HepG2 (cell line): ENCODE data around the gene ZNF800. TPM values are rescaled to one million over a fixed set of nuclear protein-coding genes. Genes with fewer than 3 reads are reported as not detected.

Experiments used
- ATF7-NPFF ChIP-seq: sonication (generic); formaldehyde crosslinking; IDR thresholded peaks from 2 replicates; pipeline ENCODE4 v1.8.1; 2023; ENCODE audit warnings: mild to moderate bottlenecking, low read depth, missing genetic modification reagents, moderate library complexity
- BRCA1 ChIP-seq: sonication (generic); formaldehyde crosslinking; IDR thresholded peaks from 2 replicates; pipeline ENCODE4 v1.4.0; 2020; ENCODE audit warnings: missing genetic modification reagents
- CC2D1A ChIP-seq: sonication (generic); formaldehyde crosslinking; IDR thresholded peaks from 2 replicates; pipeline ENCODE4 v1.8.1; 2023; ENCODE audit warnings: mild to moderate bottlenecking, missing genetic modification reagents
- CSRNP2 ChIP-seq: sonication (generic); formaldehyde crosslinking; conservative IDR thresholded peaks from 2 replicates; pipeline ENCODE4 v1.8.0; 2022; ENCODE audit warnings: low read depth, missing genetic modification reagents
- CTCF ChIP-seq: sonication (generic); formaldehyde crosslinking; IDR thresholded peaks from 2 replicates; pipeline ENCODE4 v1.5.0; 2020; ENCODE audit warnings: mild to moderate bottlenecking, missing genetic modification reagents, moderate library complexity
- GLI4 ChIP-seq: sonication (generic); formaldehyde crosslinking; IDR thresholded peaks from 2 replicates; pipeline ENCODE4 v1.5.1; 2020; ENCODE audit warnings: missing genetic modification reagents, mild to moderate bottlenecking, moderate library complexity, borderline replicate concordance
- KDM2A ChIP-seq: sonication (generic); formaldehyde crosslinking; IDR thresholded peaks from 2 replicates; pipeline ENCODE4 v1.4.0; 2020; ENCODE audit warnings: low read depth, missing genetic modification reagents, borderline replicate concordance
- NONO ChIP-seq, 2 experiments: fragments of 450-650 bp in 1 of 2; sonication (generic) in 1 of 2; formaldehyde crosslinking in 1 of 2; IDR thresholded peaks in 1 of 2; conservative IDR thresholded peaks in 1 of 2; 2 replicates each; pipeline versions ENCODE4 v1.6.1 to v1.8.0; 2017 to 2022; ENCODE audit warnings: mild to moderate bottlenecking in 1 of 2, missing genetic modification reagents in 1 of 2, moderate library complexity in 1 of 2
- POLR2AphosphoS5 ChIP-seq: IDR thresholded peaks from 2 replicates; pipeline ENCODE4 v1.6.1; 2012; ENCODE audit warnings: low read depth, low read length
- TAF15 ChIP-seq: fragments of 200-400 bp; formaldehyde crosslinking; IDR thresholded peaks from one replicate; pipeline ENCODE4 v1.6.1; 2018; ENCODE audit warnings: mild to moderate bottlenecking, low read depth, low read length; ENCODE audit not compliant: poor library complexity, severe bottlenecking
- TFDP2 ChIP-seq: sonication (generic); formaldehyde crosslinking; IDR thresholded peaks from 2 replicates; pipeline ENCODE4 v1.4.0; 2020; ENCODE audit warnings: missing genetic modification reagents
- TRIM22 ChIP-seq: fragments of 450-650 bp; IDR thresholded peaks from 2 replicates; pipeline ENCODE4 v1.6.1; 2017
- ZNF614 ChIP-seq: IDR thresholded peaks from 2 replicates; pipeline ENCODE4 v1.6.1; 2018; ENCODE audit warnings: missing biosample characterization, missing genetic modification reagents, inconsistent platforms, borderline replicate concordance
- ZNF709 ChIP-seq: sonication (generic); formaldehyde crosslinking; IDR thresholded peaks from 2 replicates; pipeline ENCODE4 v1.5.0; 2020; ENCODE audit warnings: mild to moderate bottlenecking, missing genetic modification reagents
- ZNF761 ChIP-seq: sonication (generic); formaldehyde crosslinking; conservative IDR thresholded peaks from 2 replicates; pipeline ENCODE4 v1.4.0; 2020; ENCODE audit warnings: mild to moderate bottlenecking, missing genetic modification reagents
- polyA plus RNA-seq, 8 experiments: library from polyadenylated mRNA; depleted of rRNA in 3 of 8; stranded (reverse) in 7 of 8; unstranded in 1 of 8; fragments of >200 nt; fragmentation: Illumina TruSeq in 4 of 8; extraction: Trizol in 4 of 8; gene quantifications; 2 replicates each; pipeline versions ENCODE4 v1.2.1 to v1.2.3, GENCODE V29; 2011 to 2016; ENCODE audit warnings: low read depth in 4 of 8, missing spikeins in 1 of 8, mixed read lengths in 1 of 8; ENCODE audit not compliant: insufficient read depth in 1 of 8
- total RNA-seq, 5 experiments: library from RNA; depleted of rRNA; stranded (reverse); fragments of >200 nt; fragmentation: Illumina TruSeq; extraction: Trizol; gene quantifications; 2 replicates each; pipeline ENCODE4 v1.2.3, GENCODE V29; 2016; ENCODE audit warnings: low read depth in 1 of 5
- TF ChIP-seq, protein P1 (sequence below): conservative IDR thresholded peaks from 2 replicates; pipeline ENCODE4 v1.6.1; 2018; ENCODE audit warnings: missing genetic modification reagents

Gene ZNF800
- total and polyA plus RNA-seq, 2 of the 13 experiments (the other 11 are each of a cell fraction or from before 2014, with no cell fraction given) = 7.1 to 12.7 TPM

DNA sequence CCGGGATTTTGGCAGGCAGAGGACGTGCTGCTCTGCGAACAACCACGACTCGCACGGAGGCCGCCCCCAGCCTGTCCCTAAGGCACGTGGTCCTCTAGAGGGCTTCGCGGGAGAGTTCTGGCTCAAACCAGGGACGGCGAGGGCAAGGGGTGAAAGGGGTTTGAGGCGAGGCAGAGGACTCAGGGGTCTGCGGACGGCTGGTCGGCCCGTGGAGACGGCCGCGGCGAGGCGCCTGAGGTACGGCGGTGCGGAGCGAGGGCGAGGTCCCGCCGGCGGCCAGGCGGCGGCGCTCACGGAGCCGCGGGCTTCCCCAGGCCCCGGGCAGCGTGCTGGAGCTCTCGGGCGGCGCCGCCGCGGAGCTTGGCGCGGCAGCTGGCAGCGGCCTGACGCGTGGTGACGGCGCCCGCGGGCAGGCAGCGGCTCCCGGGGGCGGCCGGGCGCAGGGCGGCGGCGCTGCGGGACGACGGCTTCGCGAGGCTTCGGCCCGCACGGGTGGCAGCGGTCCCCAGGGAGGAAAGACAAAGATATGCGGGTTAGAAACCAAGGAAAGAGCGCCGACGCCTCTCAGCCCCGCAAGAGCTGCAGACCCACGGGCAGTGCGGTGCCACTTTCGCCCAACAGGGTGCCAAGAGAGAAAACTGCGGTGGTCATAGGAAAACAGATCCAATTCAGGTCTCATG is 44.8 kb downstream of the ZNF800 start (continued):
- no peak for TF ChIP-seq TRIM22
- peak; percentile 66 for TF ChIP-seq CTCF (CRISPR knock-in tag)
- TF ChIP-seq POLR2AphosphoS5 = no peak
- no peak for TF ChIP-seq BRCA1 (CRISPR knock-in tag)
- no peak for TF ChIP-seq ZNF614 (CRISPR knock-in tag)
- TF ChIP-seq, protein P1, sequence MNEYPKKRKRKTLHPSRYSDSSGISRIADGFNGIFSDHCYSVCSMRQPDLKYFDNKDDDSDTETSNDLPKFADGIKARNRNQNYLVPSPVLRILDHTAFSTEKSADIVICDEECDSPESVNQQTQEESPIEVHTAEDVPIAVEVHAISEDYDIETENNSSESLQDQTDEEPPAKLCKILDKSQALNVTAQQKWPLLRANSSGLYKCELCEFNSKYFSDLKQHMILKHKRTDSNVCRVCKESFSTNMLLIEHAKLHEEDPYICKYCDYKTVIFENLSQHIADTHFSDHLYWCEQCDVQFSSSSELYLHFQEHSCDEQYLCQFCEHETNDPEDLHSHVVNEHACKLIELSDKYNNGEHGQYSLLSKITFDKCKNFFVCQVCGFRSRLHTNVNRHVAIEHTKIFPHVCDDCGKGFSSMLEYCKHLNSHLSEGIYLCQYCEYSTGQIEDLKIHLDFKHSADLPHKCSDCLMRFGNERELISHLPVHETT = no peak
- no peak for TF ChIP-seq TAF15
- 0 out of 2 replicates have a peak, but pooled peaks have one; percentile 27 for TF ChIP-seq TFDP2 (CRISPR knock-in tag)
- peak; percentile 67 for TF ChIP-seq KDM2A (CRISPR knock-in tag)
- TF ChIP-seq ATF7-NPFF (CRISPR knock-in tag) = peak; percentile 71; the same call in 1 of the 2 replicates
- TF ChIP-seq CC2D1A (CRISPR knock-in tag) = no peak
- no peak for TF ChIP-seq CSRNP2 (CRISPR knock-in tag)
- no peak for TF ChIP-seq GLI4 (CRISPR knock-in tag)
- no peak for TF ChIP-seq NONO (IDR thresholded peaks at IDR 0.05)
- 0 out of 2 replicates have a peak, but pooled peaks have one; percentile 32 for TF ChIP-seq NONO (CRISPR knock-in tag; conservative IDR thresholded peaks at IDR 0.05)
- TF ChIP-seq ZNF709 (CRISPR knock-in tag) = no peak
- 0 out of 2 replicates have a peak, but pooled peaks have one; percentile 42 for TF ChIP-seq ZNF761
